ENCODE data around the gene UNC45A.
"Not testable (repeated sequence)": the region's sequence is repeated elsewhere in the genome, so short reads cannot be mapped to it uniquely, and the experiment has no call there.

The UNC45A gene

DNA sequence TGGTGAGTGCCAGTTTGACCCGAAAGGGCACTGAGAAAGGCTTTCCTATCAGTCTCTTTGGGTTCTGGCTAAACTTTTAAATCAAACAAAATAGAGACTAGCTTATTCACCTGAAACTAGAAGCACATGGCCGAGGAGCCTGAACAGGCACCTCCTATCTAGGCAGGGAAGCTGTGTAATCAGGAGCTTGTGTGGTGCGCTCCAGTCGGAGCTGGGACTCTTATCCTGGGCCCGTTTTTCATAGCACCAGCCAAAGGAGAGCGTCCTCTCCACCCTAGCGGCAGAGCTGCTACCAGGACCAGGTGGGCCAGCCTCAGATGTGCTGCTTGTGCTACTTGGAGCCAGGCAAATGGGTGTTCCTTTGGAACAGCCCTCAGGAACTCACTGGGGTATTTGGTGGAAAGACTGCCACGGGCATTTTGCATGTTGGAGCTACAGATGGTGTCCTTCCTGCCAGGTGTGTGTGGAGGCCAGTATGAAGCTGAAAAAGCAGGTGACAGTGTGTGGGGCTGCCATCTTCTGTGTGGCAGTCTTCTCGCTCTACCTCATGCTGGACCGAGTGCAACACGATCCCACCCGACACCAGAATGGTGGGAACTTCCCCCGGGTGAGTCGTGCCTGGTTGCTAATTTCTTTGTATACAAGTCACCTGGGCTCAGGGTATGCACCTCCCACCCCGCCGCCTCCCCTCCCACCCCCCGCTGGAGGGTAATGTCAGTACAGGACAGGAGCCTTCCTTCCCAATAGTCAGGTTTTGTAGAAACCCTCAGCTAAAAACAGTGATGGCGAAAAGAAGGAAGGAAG is 31.1 kb upstream of the UNC45A start:
- DNase-seq (ENCODE audit: low read depth in 2 of 2): no peak

DNA sequence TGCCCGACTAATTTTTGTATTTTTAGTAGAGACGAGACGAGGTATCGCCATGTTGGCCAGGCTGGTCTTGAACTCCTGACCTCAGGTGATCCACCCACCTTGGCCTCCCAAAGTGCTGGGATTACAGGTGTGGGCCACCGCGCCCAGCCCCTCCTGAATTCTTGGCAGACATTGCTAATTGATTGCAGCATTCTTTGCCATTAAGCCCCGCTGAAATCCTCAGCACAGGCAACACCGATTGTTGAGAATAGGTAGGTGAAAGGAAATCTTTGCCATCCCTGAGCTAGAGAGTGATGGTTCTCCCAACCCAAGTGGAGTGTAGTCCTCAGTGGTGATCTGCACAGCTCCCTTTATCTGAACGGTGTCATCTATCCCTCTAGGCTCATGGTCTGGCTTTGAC is 30.3 kb upstream of the UNC45A start:
- DNase-seq (ENCODE audit: low read depth in 2 of 2): no peak

DNA sequence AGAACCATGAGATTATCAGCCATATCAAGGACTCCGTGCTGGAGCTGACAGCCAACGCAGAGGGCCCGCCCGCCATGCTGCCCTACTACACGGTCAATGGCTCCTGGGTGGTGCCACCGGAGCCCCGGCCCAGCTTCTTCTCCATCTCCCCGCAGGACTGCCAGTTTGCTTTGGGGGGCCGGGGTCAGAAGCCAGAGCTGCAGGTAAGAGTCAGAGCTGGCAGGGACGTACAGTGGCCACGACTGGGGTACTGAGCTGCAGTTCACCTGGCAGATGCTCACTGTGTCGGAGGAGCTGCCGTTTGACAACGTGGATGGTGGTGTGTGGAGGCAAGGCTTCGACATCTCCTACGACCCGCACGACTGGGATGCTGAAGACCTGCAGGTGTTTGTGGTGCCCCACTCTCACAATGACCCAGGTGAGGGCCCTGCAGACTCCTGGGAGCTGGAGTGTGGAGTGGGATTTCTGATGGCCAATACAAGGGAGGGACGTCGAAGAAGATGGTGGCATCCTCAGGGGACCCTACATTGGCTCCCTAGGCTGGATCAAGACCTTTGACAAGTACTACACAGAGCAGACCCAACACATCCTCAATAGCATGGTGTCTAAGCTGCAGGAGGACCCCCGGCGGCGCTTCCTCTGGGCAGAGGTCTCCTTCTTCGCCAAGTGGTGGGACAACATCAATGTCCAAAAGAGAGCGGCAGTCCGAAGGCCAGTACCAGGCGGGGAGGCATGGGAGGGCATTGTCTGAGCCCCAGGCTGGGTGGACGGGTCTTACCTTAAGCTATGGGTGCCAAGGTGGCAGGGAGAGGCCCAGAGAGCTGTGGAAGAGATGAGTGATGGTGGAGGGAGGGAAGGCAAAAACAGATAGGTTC is 29.5 kb upstream of the UNC45A start:
- no peak for DNase-seq (ENCODE audit: low read depth in 2 of 2)

DNA sequence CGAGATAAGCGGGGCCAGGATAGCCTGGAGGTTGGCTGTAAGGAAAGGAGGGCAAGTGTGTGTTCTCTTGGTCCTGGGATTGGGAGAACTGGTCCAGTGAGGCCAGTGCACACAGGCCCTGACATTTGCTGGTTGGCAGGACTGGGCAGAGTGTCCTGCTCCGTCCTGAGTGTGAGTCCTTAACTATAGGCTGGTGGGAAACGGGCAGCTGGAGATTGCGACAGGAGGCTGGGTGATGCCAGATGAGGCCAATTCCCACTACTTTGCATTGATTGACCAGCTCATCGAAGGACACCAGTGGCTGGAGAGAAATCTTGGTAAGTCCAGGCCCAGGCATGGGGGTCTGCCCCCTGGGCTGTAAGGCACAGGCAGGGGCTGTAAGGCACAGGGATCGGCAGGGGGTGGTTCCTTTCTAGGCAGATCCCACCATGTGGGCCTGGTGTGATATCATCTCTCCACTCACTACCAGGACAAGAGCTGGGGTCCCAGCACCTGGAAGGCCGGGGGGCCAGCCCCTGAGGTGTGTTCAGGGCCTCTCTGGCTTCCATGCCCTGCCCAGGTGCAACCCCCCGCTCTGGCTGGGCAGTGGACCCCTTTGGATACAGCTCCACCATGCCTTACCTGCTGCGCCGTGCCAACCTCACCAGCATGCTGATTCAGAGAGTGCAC is 28.8 kb upstream of the UNC45A start:
- DNase-seq (ENCODE audit: low read depth in 2 of 2): no peak

DNA sequence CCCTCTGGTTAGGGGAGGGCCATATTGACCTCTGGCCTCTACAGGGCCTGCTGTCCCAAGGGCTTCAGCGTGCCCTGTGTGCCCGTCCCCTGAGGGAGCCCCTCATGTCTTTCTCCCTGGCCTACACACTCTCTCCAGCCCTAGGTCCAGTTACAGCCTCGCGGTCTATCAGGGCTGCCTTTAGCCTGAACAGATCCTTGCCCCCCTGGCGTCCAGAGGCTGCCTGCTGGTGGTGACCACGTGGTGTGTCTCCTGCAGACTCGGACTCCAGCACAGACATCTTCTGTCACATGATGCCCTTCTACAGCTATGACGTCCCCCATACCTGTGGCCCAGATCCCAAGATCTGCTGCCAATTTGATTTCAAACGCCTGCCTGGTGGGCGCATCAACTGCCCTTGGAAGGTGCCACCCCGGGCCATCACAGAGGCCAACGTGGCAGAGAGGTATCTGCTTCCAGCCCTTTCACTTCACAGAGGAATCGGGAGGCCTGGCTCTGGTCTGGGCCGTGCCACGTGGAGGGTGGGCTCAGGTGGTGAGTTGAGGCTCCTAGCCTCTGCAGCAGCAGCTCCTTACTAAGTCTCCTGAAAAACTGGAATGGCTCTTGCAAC is 27.9 kb upstream of the UNC45A start:
- DNase-seq (ENCODE audit: low read depth in 2 of 2): no peak

DNA sequence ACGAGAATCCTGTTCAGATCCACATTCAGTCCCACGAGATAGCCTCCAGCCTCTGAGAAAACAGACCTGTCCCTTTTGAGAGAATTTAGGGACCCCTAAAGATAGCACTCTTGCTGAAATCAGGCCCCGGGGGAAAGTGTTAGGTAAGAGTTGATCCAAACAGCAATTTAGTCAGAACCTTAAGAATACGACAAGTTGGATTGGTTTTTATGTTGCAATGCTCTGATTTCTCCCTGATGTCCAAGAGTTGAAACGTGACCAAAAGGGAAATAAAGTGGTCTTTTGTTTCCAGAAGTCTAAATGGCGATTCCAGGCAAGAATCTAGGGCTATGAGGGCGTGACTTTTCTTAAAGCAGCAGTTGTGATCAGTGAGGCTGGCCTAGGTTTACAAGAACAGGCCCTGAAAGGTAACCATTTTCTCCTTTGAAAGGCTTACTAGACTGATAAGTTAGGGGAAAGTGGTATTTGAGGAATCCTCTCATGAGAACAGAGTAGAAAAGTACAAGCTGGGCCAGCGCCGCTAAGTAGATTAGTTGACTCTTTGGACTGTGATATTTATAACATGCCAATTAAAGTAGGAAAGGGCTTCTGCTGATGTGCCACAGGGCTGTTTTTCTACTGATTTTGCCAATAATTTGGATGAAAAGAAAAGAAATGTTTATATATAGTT is 27.1 kb upstream of the UNC45A start:
- DNase-seq (ENCODE audit: low read depth in 2 of 2): no peak

DNA sequence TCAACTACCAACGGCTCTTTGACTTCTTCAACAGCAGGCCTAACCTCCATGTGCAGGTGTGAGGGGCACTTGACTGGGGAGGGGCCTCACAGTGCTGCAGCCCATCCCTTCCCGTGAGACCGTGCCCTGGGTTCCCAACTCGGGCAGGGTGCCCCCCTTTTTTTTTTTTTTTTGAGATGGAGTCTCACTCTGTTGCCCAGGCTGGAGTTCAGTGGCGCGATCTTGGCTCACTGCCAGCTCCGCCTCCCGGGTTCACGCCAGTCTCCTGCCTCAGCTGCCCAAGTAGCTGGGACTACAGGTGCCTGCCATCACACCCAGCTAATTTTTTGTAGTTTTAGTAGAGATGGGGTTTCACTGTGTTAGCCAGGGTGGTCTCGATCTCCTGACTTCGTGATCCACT is 25.6 kb upstream of the UNC45A start:
- DNase-seq (ENCODE audit: low read depth in 2 of 2): not testable (repeated sequence)

DNA sequence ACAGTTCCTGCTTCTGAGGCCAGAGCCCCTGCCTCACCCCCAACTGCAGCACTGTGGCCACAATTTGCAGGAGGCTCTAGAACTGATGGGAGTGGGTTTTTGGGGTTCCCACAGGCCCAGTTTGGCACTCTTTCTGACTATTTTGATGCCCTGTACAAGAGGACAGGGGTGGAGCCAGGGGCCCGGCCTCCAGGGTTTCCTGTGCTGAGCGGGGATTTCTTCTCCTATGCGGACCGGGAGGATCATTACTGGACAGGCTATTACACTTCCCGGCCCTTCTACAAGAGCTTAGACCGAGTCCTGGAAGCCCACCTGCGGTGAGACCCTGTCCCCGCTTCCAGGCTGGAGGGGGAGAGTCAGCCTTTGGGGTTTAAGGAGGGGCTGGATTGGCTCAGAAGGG is 25.1 kb upstream of the UNC45A start:
- no peak for DNase-seq (ENCODE audit: low read depth in 2 of 2)

DNA sequence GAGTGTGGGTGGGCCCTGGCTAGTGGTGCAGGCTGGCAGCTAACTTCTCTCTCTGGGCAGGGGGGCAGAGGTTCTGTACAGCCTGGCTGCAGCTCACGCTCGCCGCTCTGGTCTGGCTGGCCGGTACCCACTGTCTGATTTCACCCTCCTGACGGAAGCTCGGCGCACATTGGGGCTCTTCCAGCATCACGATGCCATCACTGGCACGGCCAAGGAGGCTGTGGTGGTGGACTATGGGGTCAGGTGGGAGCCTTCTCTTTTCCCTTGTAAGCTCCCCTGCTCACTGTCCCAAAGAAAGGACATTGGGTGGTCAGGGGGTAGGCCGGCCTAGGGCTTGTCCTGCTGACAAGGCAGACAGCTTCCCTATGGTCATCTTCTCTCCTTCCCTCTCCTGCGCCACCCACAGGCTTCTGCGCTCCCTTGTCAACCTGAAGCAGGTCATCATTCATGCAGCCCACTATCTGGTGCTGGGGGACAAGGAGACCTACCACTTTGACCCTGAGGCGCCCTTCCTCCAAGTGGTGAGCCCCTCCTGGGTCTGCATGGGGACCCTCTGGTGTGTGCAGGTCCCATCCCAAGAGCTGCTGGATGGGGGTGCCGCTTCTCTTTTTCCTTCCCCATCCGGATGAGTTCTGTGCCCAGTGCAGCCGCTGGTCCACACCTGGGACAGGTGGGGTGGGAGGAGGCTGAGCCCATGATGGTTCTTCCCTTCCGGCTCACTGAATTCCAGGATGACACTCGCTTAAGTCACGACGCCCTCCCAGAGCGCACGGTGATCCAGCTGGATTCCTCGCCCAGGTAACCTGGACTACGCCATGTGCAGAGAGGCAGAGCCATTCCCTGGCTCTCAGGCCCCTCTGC is 24.4 kb upstream of the UNC45A start:
- DNase-seq (ENCODE audit: low read depth in 2 of 2): no peak

DNA sequence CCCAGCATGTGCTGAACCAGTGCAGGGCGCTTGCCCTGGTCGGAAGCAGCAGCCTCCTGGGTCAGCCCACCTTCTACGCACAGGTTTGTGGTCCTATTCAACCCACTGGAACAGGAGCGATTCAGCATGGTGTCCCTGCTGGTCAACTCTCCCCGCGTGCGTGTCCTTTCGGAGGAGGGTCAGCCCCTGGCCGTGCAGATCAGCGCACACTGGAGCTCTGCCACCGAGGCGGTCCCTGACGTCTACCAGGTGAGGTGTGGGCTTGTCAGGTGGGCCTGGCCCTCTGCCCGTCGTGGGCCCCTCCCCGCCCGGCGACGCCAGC is 23.8 kb upstream of the UNC45A start:
- DNase-seq (ENCODE audit: low read depth in 2 of 2): no peak

DNA sequence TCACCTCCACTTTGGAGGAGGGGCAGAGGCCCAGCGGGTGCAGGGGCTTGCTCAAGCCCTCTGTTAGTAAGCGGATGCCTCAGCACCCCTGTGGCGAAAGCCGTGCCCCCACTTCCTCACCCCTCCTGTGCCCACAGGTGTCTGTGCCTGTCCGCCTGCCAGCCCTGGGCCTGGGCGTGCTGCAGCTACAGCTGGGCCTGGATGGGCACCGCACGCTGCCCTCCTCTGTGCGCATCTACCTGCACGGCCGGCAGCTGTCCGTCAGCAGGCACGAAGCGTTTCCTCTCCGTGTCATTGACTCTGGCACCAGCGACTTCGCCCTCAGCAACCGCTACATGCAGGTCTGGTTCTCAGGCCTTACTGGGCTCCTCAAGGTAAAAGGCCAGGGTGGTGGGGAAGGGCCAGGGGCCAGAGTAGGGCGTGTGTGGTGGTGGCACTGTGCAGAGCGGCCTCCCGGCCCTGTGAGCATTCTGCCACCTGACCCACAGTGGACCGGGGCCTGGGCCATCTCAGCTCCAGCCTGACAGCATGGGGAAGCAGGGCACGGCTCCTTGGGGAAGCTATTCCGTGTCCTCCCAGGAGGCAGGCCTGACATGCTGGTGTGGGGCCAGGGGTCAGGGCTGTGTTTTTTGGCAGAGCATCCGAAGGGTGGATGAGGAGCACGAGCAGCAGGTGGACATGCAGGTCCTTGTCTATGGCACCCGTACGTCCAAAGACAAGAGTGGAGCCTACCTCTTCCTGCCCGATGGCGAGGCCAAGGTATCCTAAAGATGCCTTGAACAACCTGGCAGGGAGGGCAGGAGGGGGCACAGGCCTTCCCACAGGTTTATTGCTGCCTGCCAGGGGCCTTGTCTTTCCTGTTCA is 22.9 kb upstream of the UNC45A start:
- DNase-seq (ENCODE audit: low read depth in 2 of 2): no peak

DNA sequence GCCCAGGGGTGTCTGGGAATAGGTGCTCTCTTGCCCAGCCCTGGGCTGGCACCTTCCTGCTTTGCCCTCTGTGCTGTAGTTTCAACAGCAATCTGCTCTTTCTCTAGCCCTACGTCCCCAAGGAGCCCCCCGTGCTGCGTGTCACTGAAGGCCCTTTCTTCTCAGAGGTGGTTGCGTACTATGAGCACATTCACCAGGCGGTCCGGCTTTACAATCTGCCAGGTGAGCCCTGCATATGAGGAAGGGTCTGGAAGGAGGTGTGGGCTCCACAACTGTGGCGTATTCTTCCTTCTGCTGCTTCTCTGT is 22.4 kb upstream of the UNC45A start:
- no peak for DNase-seq (ENCODE audit: low read depth in 2 of 2)

DNA sequence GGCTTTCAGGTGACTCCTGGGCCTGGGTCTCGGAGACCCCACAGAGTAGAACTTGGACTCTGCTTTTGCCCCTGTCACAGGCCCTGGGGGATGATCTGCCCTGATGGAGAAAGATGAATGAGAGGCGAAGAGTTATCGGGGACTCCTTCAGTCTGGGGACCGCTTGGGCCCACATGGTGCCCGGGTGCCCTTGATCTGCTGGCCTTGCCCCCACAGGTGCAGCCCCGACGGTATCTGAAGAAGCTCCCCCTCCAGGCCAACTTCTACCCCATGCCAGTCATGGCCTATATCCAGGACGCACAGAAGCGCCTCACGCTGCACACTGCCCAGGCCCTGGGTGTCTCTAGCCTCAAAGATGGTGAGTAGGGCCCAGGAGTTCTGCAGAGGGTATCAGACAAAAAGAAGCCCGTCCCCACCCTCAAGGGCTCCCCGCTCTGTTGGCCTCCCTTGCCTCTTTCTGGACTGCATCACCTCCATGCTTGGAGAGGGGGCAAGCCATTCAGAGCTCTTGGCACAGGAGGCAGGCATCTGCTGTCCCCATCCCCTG is 21.6 kb upstream of the UNC45A start:
- DNase-seq (ENCODE audit: low read depth in 2 of 2): no peak

DNA sequence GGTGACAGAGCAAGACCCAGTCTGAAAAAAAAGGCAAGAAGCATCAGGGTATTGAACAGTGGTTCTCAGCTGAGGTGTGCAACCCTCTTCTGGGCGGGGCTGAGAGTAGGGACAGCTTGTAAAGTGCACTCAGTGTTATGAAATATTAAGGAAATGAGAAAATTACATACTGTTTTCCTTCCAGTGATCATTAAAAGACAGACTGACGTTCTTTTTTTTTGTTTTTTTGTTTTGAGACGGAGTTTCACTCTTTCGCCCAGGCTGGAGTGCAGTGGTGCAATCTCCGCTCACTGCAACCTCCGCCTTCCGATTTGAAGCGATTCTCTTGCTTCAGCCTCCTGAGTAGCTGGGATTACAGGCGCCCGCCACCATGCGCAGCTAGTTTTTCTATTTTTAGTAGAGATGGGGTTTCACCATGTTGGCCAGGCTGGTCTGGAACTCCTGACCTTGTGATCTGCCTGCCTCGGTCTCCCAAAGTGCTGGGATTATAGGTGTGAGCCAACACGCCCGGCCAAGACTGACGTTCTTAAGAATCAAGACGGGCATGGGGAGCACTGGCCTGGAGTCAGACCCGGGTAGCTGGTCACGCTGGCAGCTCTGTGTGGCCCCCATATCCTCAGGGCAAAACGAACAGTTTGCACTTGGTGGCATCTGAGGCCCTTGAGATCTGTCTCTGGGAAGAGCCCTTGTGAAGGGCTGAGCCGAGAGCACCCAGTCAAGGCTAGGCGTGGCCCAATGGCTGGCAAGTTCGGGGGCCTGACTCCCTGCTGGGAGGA is 20.6 kb upstream of the UNC45A start:
- DNase-seq (ENCODE audit: low read depth in 2 of 2): no peak

DNA sequence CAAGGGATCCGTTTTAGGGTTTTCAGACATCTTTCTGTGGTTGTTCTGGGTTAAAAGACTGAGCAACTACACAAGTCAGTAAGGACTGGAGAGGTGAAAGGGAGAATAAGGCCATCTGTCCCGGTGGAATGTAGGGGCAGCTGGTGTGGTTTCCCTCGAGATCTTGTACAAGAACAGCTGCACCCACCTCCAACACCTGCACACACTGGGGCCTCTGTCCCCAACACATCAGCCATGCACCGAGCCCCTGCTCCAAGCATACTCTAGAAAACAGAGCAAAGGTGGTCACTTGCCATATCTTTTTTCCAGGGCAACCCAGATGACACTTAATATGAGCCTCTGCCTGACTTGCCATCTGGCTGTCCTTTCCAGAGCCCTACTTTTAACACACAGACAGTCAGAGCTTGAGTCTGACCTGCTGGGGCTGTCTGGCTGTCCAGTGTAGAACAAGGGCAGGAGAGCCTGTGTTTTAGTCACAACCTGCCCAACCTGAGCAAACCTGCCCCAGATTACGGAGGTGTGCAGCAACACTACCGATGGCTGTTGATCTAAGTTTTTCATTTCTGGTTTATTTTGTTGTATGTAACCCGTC is 19.8 kb upstream of the UNC45A start:
- DNase-seq (ENCODE audit: low read depth in 2 of 2): no peak

DNA sequence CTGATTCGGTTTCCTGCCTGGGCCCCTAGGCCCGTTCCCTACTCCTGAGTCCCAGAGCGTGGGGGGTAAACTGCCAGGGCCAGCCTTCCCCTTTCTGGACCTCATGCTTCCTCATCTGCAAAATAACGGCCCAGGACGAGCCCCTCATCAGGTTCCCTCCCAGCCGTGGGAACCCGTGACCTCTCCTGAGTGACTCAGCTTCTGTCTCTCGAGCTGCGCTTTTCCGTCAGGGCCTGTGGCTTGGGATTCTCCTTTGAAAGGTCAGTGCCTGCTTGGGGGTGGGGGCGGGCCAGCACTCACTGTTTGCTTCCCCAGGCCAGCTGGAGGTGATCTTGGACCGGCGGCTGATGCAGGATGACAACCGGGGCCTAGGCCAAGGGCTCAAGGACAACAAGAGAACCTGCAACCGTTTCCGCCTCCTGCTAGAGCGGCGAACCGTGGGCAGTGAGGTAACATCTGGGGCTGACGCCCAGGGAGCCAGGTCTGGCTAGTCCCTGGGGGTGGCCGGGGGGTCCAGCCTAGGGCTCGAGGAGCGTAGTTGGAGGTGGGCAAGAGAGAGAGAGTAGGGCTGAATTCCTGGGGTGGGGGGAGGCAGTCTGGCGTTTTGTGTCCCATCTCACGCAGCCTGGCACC is 19.2 kb upstream of the UNC45A start:
- no peak for DNase-seq (ENCODE audit: low read depth in 2 of 2)

DNA sequence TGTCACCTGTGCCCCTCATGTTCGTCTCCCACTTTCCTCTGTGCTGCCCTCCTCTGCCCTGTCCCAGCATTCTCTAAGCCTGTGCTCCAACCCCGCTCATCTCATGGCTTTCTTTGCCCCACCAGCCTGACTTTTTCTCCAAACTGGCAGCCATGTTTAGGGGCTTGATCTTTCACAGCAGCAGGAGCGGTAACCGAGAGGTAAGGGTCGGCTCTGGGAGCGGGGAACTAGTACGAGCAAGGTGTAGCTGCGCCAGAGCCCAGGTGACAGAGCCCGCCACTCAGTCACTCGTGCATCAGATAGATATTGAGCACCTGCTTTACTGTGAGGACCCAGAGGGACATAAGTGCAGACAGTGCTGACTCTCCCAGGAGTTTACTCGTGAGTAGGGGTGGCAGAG is 18.6 kb upstream of the UNC45A start:
- DNase-seq (ENCODE audit: low read depth in 2 of 2): no peak

DNA sequence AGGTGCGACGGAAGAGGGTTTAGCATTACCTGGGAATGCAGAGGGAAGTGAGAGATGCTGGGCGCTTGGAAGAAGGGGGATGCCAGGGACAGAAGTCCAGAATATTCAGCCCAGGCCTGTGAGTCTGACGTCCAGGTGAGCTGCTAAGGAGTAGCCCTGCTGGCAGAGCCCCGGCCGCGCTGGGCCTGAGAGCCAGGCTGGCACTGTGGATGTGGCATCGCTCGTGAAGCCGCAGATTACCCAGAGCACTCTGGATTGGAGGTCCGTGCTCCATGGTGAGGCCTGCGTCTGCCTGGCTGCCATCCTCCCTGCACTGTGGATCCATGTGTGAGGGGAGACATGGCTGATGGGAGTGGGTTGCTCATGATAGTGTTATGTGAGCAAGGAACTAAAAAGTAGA is 17.5 kb upstream of the UNC45A start:
- no peak for DNase-seq (ENCODE audit: low read depth in 2 of 2)
